Transverse colon (tissue), 4 donors: Measurements from ENCODE around the gene TIMP3. TPM values are rescaled to one million over a fixed set of nuclear protein-coding genes. Genes with fewer than 3 reads are reported as not detected.

Source experiments
- DNase-seq: peaks from one replicate; pipeline ENCODE4 v3.0.0-alpha.2; 2019
- H3K27ac ChIP-seq, 4 donors: fragments of 200-600 bp; sonication (generic); 2 replicates each; pipeline ENCODE4 v1.5.1; 2016 to 2018; ENCODE audit warnings: inconsistent platforms in 4 of 4
- H3K27me3 ChIP-seq: fragments of 200-600 bp; sonication (generic); 2 replicates; pipeline ENCODE4 v1.5.1; 2017; ENCODE audit warnings: inconsistent platforms
- H3K36me3 ChIP-seq, 4 donors: fragments of 200-600 bp; sonication (generic); 2 replicates each; pipeline ENCODE4 v1.5.1; 2017 to 2019; ENCODE audit warnings: inconsistent platforms in 4 of 4
- H3K4me1 ChIP-seq, 4 donors: fragments of 200-600 bp; sonication (generic); 2 replicates each; pipeline ENCODE4 v1.5.1; 2017 to 2020; ENCODE audit warnings: inconsistent platforms in 4 of 4
- H3K4me3 ChIP-seq, 4 donors: fragments of 200-600 bp; sonication (generic); 1 replicate in 1 of 4; 2 replicates in 3 of 4; pipeline versions ENCODE4 v1.5.1 to v1.6.1; 2017 to 2019; ENCODE audit warnings: inconsistent platforms in 4 of 4
- H3K9me3 ChIP-seq, 2 donors: fragments of 200-600 bp; sonication (generic); 2 replicates each; pipeline ENCODE4 v1.5.1; 2017 to 2019; ENCODE audit warnings: inconsistent platforms in 2 of 2
- CTCF ChIP-seq, 5 experiments: fragments of 200-600 bp in 3 of 5; fragments of 450-650 bp in 2 of 5; sonication (generic) in 3 of 5; IDR thresholded peaks; 1 replicate in 2 of 5; 2 replicates in 3 of 5; pipeline ENCODE4 v1.5.1; 2016 to 2017; ENCODE audit warnings: antibody characterized with exemption in 5 of 5, inconsistent platforms in 3 of 5, mild to moderate bottlenecking in 2 of 5, moderate library complexity in 1 of 5
- EP300 ChIP-seq: sonication (generic); formaldehyde crosslinking; IDR thresholded peaks from one replicate; pipeline ENCODE4 v1.6.1; 2017; ENCODE audit warnings: antibody characterized with exemption, low read depth
- POLR2A ChIP-seq: fragments of 450-650 bp; IDR thresholded peaks from one replicate; pipeline ENCODE4 v1.6.1; 2016; ENCODE audit warnings: antibody characterized with exemption, mild to moderate bottlenecking, moderate library complexity
- POLR2AphosphoS5 ChIP-seq, 3 donors: sonication (generic); formaldehyde crosslinking; IDR thresholded peaks; one replicate each; pipeline ENCODE4 v1.6.1; 2016; ENCODE audit warnings: antibody characterized with exemption in 3 of 3
- WGBS, 2 donors: methylation state at CpG; one replicate each; pipeline ENCODE4 v1.1.5; 2018; ENCODE audit warnings: low coverage in 1 of 2; 5-methylcytosine and 5-hydroxymethylcytosine counted together
- in situ Hi-C, 4 donors: fragments of 200-750 bp; cut with MboI; loops; one replicate each; pipeline versions ENCODE4 v1.15.0 to v1.15.1; 2017; ENCODE audit warnings: low sequenced_read_pairs in 3 of 4, low pct_ligation_motif_present in 1 of 4, low pct_unique_long_range_greater_than_20kb in 1 of 4
- intact Hi-C: fragments of 100-400 bp; cut with DNase I; formaldehyde crosslinking; loops from one replicate; pipeline ENCODE4 v1.15.1; 2023; ENCODE audit warnings: low total_unique reads
- total RNA-seq, 4 donors: library from RNA; depleted of rRNA; stranded (reverse); fragments of >200 nt; gene quantifications; one replicate each; pipeline ENCODE4 v1.1.0, GENCODE V29; 2016

Gene TIMP3
- total RNA-seq, 4 donors from 2014 or later = 49.7 to 158 (median 62.4) TPM

DNA sequence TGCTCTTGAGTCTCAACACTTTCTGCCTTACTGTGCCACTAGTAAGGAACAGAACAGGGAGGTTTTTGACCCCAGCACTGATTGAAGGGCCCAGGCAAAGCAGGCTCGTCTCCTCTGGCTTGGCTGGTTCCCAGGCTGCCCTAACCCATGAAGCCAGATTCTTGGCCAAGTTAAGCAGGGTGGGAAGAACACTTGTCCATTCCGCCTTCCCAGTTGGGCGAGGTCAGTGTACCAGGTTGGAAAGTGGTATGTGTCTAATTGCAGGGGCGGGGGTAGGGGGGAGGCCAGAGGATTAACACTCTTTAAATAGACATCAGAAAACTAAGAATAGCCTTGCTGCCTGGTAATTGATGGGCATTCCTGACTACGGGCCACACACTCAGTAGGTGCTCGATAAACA, 14.4 kb downstream of the TIMP3 start:
- no peak overlapping the region for H3K4me3 ChIP-seq
- peak overlapping the region in 1 of 4 donors; percentile 2 for H3K27ac ChIP-seq
- no peaks in the 10 kb centered on the region for H3K27me3 ChIP-seq
- H3K36me3 ChIP-seq = no peaks in the 10 kb centered on the region
- peaks cover 9 to 18% (median 15%) of the 10 kb centered on the region in 4 donors for H3K4me1 ChIP-seq
- intact Hi-C loops = no loop called here
- DNase-seq = no peak
- no peak for TF ChIP-seq CTCF (IDR thresholded peaks at IDR 0.05)
- no peak for TF ChIP-seq POLR2A
- no peak for TF ChIP-seq POLR2AphosphoS5 (IDR thresholded peaks at IDR 0.05)
- no peak for TF ChIP-seq EP300
- in situ Hi-C loops = no loop called here
- H3K9me3 ChIP-seq = no peaks in the 10 kb centered on the region
- WGBS, 2 donors = 20 to 40% methylated on average over 1 to 6 of the region's 6 CpGs

DNA sequence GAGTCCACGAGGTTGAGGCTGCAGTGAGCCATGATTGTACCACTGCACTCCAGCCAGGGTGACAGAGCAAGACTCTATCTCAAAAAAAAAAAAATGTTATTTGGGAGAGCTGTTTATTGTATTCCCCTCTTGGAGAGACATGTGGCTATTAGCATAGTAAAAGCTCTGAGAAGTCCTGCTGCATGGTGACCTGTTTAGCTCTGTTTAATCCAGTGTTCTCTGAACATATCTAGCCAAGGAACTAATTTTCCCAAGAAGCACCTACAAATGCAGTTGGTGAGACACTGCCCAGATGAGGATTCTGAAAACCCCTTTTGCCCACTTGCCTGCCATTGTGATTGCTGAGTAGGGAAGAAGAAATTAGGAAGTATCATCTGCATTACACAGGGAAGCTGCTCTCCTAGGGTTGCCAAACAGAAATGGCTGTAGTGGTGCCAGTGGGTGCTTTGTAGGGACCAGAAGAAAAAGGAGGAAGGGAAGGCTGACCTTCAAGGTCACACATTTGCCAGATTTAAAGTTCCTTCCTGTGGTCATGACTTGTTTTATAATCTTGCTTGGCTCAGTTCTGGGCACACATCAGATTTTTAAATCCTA, 15.7 kb downstream of the TIMP3 start:
- H3K27ac ChIP-seq = no peak overlapping the region
- intact Hi-C loops = no loop called here
- no peak overlapping the region for H3K4me3 ChIP-seq
- peaks cover 9 to 21% (median 15%) of the 10 kb centered on the region in 4 donors for H3K4me1 ChIP-seq
- no peak for DNase-seq
- H3K27me3 ChIP-seq = no peaks in the 10 kb centered on the region
- in situ Hi-C loops = no loop called here
- no peaks in the 10 kb centered on the region for H3K9me3 ChIP-seq
- TF ChIP-seq POLR2A (no peak), EP300 (no peak), POLR2AphosphoS5 (IDR thresholded peaks at IDR 0.05) (no peak), CTCF (IDR thresholded peaks at IDR 0.05) (no peak)
- 80 to 84% methylated on average over 1 of the region's 1 CpG for WGBS, 2 donors
- no peaks in the 10 kb centered on the region for H3K36me3 ChIP-seq

GRCh38 chr22:32818446-32819115, 17.1 kb downstream of the TIMP3 start:
- intact Hi-C loops (no loop called here), in situ Hi-C loops (no loop called here)
- H3K36me3 ChIP-seq = no peaks in the 10 kb centered on the region
- H3K27me3 ChIP-seq = no peaks in the 10 kb centered on the region
- no peak overlapping the region for H3K4me3 ChIP-seq
- H3K4me1 ChIP-seq = peaks cover 9 to 21% (median 15%) of the 10 kb centered on the region in 4 donors
- TF ChIP-seq POLR2AphosphoS5 (IDR thresholded peaks at IDR 0.05) = no peak
- no peak for TF ChIP-seq EP300
- no peaks in the 10 kb centered on the region for H3K9me3 ChIP-seq
- no peak overlapping the region for H3K27ac ChIP-seq
- no peak for DNase-seq
- 74 to 88% methylated on average over 9 to 11 of the region's 12 CpGs for WGBS, 2 donors

DNA sequence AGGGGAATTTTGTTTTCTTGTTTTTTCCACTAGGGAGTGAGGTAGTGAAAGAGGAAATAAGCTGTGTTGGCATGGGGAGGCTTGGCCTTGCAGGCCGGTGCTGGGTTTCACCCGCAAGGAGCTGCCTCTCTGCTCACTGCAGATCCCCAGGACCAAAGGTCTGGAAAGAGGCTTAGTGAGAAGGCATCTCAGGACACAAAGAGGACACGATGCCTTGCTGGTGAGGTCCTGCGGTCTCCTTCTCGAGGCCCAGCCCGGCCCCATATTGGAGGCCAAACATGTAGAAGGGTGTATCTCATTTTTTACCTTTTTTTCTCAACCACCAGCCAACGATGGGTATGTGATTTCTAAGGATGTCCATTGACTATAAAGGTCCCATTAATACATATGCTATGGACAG, 17.6 kb downstream of the TIMP3 start:
- intact Hi-C loops = no loop called here
- Histone ChIP-seq H3K4me1 (peaks cover 9 to 21% (median 15%) of the 10 kb centered on the region in 4 donors), H3K36me3 (no peaks in the 10 kb centered on the region), H3K27me3 (no peaks in the 10 kb centered on the region), H3K4me3 (no peak overlapping the region), H3K9me3 (no peaks in the 10 kb centered on the region), H3K27ac (no peak overlapping the region)
- WGBS, 2 donors = 80 to 86% methylated on average over 3 to 7 of the region's 7 CpGs
- in situ Hi-C loops = no loop called here
- TF ChIP-seq CTCF (IDR thresholded peaks at IDR 0.05) (no peak), EP300 (no peak), POLR2AphosphoS5 (IDR thresholded peaks at IDR 0.05) (no peak), POLR2A (no peak)
- no peak for DNase-seq
